H1 (cell line): ENCODE measurements around the gene KAT2A. TPM values are rescaled to one million over a fixed set of nuclear protein-coding genes. Genes with fewer than 3 reads are reported as not detected.
A peak's percentile ranks its signal among the peaks of the same experiment; 100 is the strongest.

ENCODE experiments used
- CTCF ChIA-PET: fragments of 300-600 bp; sonication (Branson Sonifier 250); formaldehyde crosslinking; loops from one replicate; lab custom pipeline; 2021; ENCODE audit not compliant: partially characterized antibody; lab: Charles Lee
- POLR2A ChIA-PET: fragments of 300-600 bp; sonication (Branson Sonifier 250); formaldehyde crosslinking; loops from one replicate; lab custom pipeline; 2021; ENCODE audit warnings: inconsistent platforms; ENCODE audit not compliant: partially characterized antibody; lab: Charles Lee
- DNase-seq, 2 experiments: peaks; one replicate each; pipeline versions ENCODE4 v3.0.0 to v3.0.0-alpha.2; 2010 to 2022; ENCODE audit warnings: low spot score in 2 of 2, low read depth in 1 of 2, mixed read lengths in 1 of 2
- FAIRE-seq: peaks from 2 replicates; lab custom pipeline; 2011; peaks lifted over from hg19 to GRCh38; lab: Jason Lieb, UNC
- H2AFZ ChIP-seq: 2 replicates; pipeline ENCODE4 v1.8.1; 2012; ENCODE audit warnings: low read length, inconsistent platforms
- H2AK5ac ChIP-seq: 2 replicates; pipeline ENCODE4 v1.6.1; 2013; ENCODE audit warnings: low read depth, low read length
- H2BK120ac ChIP-seq: replicated peaks from 2 replicates; pipeline ENCODE3; 2013; ENCODE audit warnings: low read depth, low read length, inconsistent platforms
- H2BK12ac ChIP-seq: 2 replicates; pipeline ENCODE4 v1.6.1; 2013; ENCODE audit warnings: low read depth, low read length
- H2BK15ac ChIP-seq: 2 replicates; pipeline ENCODE4 v1.6.1; 2013; ENCODE audit warnings: low read length
- H2BK20ac ChIP-seq: 2 replicates; pipeline ENCODE4 v1.6.1; 2013; ENCODE audit warnings: low read length
- H2BK5ac ChIP-seq: 2 replicates; pipeline ENCODE4 v1.6.1; 2013; ENCODE audit warnings: low read depth, low read length
- H3K14ac ChIP-seq: 2 replicates; pipeline ENCODE4 v1.6.1; 2013; ENCODE audit warnings: inconsistent platforms; ENCODE audit not compliant: insufficient read length
- H3K18ac ChIP-seq: 2 replicates; pipeline ENCODE4 v1.6.1; 2013; ENCODE audit warnings: low read length; ENCODE audit errors: extremely low read depth
- H3K23ac ChIP-seq: 2 replicates; pipeline ENCODE4 v1.6.1; 2013; ENCODE audit warnings: inconsistent platforms; ENCODE audit not compliant: insufficient read length
- H3K23me2 ChIP-seq: 2 replicates; pipeline ENCODE4 v1.6.1; 2013; ENCODE audit warnings: low read depth, low read length
- H3K27ac ChIP-seq: 2 replicates; pipeline ENCODE4 v1.6.1; 2011; ENCODE audit warnings: low read depth, low read length, inconsistent platforms
- H3K27me3 ChIP-seq, 4 experiments: replicated peaks in 1 of 4; 1 replicate in 1 of 4; 2 replicates in 3 of 4; pipeline versions ENCODE4 v1.6.1 to v1.8.1; 2011 to 2013; ENCODE audit warnings: low read length in 3 of 4, mild to moderate bottlenecking in 3 of 4, inconsistent platforms in 2 of 4, mixed read lengths in 2 of 4, moderate library complexity in 1 of 4; ENCODE audit not compliant: control insufficient read depth in 3 of 4, insufficient read depth in 3 of 4; ENCODE audit errors: extremely low read depth in 1 of 4
- H3K36me3 ChIP-seq, 4 experiments: 2 replicates each; pipeline versions ENCODE4 v1.6.1 to v1.8.1; 2011 to 2013; ENCODE audit warnings: mild to moderate bottlenecking in 4 of 4, low read length in 3 of 4, moderate library complexity in 2 of 4, control low read depth in 1 of 4, inconsistent platforms in 1 of 4; ENCODE audit not compliant: insufficient read depth in 4 of 4, control insufficient read depth in 2 of 4
- H3K4ac ChIP-seq: replicated peaks from 2 replicates; pipeline ENCODE3; 2013; ENCODE audit warnings: low read length, low read depth, mixed read lengths, inconsistent platforms; ENCODE audit not compliant: insufficient read length
- H3K4me1 ChIP-seq, 4 experiments: replicated peaks in 1 of 4; 1 replicate in 1 of 4; 2 replicates in 3 of 4; pipeline versions ENCODE4 v1.6.1 to v1.8.1; 2011 to 2013; ENCODE audit warnings: low read length in 3 of 4, inconsistent platforms in 2 of 4, mixed read lengths in 1 of 4; ENCODE audit not compliant: insufficient read depth in 4 of 4, control insufficient read depth in 3 of 4
- H3K4me2 ChIP-seq, 2 experiments: 2 replicates each; pipeline versions ENCODE4 v1.6.1 to v1.8.1; 2011 to 2013; ENCODE audit warnings: low read depth in 2 of 2, low read length in 2 of 2, control low read depth in 1 of 2, inconsistent platforms in 1 of 2, mild to moderate bottlenecking in 1 of 2; ENCODE audit not compliant: insufficient read depth in 1 of 2
- H3K4me3 ChIP-seq, 4 experiments: fragments of 200-600, 300-600 bp in 1 of 4; sonication (generic), shearing (Covaris generic), sonication (Bioruptor Twin) in 1 of 4; 2 replicates each; pipeline versions ENCODE4 v1.5.1 to v1.8.1; 2011 to 2016; ENCODE audit warnings: low read length in 4 of 4, low read depth in 3 of 4, control low read depth in 2 of 4, inconsistent platforms in 2 of 4, mild to moderate bottlenecking in 2 of 4, mixed read lengths in 1 of 4, moderate library complexity in 1 of 4; ENCODE audit not compliant: insufficient read depth in 2 of 4; ENCODE audit errors: extremely low read depth in 1 of 4
- H3K56ac ChIP-seq: replicated peaks from 2 replicates; pipeline ENCODE3; 2013; ENCODE audit warnings: low read depth, mild to moderate bottlenecking, mixed read lengths, low read length, inconsistent platforms; ENCODE audit not compliant: insufficient read length
- H3K79me1 ChIP-seq: 2 replicates; pipeline ENCODE4 v1.6.1; 2013; ENCODE audit warnings: low read depth, low read length, control low read depth
- H3K79me2 ChIP-seq, 2 experiments: 2 replicates each; pipeline versions ENCODE4 v1.6.1 to v1.8.1; 2012 to 2013; ENCODE audit warnings: low read length in 2 of 2, mild to moderate bottlenecking in 2 of 2, inconsistent platforms in 1 of 2; ENCODE audit not compliant: insufficient read depth in 2 of 2, control insufficient read depth in 1 of 2
- H3K9ac ChIP-seq, 4 experiments: replicated peaks in 1 of 4; 1 replicate in 1 of 4; 2 replicates in 3 of 4; pipeline versions ENCODE4 v1.6.1 to v1.8.1; 2011 to 2013; ENCODE audit warnings: low read depth in 3 of 4, low read length in 3 of 4, control low read depth in 2 of 4, mild to moderate bottlenecking in 2 of 4, moderate library complexity in 2 of 4, inconsistent platforms in 1 of 4; ENCODE audit errors: extremely low read depth in 1 of 4
- H3K9me3 ChIP-seq, 2 experiments: 2 replicates each; pipeline versions ENCODE4 v1.6.1 to v1.8.1; 2012 to 2013; ENCODE audit warnings: mild to moderate bottlenecking in 2 of 2, moderate library complexity in 2 of 2, control low read depth in 1 of 2, inconsistent platforms in 1 of 2, low read depth in 1 of 2, low read length in 1 of 2, mixed read lengths in 1 of 2; ENCODE audit not compliant: insufficient read depth in 2 of 2
- H4K20me1 ChIP-seq, 2 experiments: replicated peaks in 1 of 2; 2 replicates each; pipeline versions ENCODE3 to v1.8.1; 2011 to 2013; ENCODE audit warnings: inconsistent platforms in 2 of 2, low read length in 2 of 2, mild to moderate bottlenecking in 1 of 2; ENCODE audit not compliant: insufficient read depth in 2 of 2, control insufficient read depth in 1 of 2
- H4K5ac ChIP-seq: 2 replicates; pipeline ENCODE4 v1.6.1; 2013; ENCODE audit warnings: low read length, low read depth, mixed read lengths, inconsistent platforms; ENCODE audit not compliant: insufficient read length
- H4K8ac ChIP-seq: 2 replicates; pipeline ENCODE4 v1.8.0; 2013; ENCODE audit warnings: mild to moderate bottlenecking, moderate library complexity, low read length, inconsistent platforms; ENCODE audit not compliant: insufficient read depth; ENCODE audit errors: extremely low read depth
- H4K91ac ChIP-seq: replicated peaks from 2 replicates; pipeline ENCODE3; 2013; ENCODE audit warnings: low read length, mixed read lengths, inconsistent platforms; ENCODE audit not compliant: insufficient read length
- CEBPB ChIP-seq: IDR thresholded peaks from 2 replicates; pipeline ENCODE4 v1.6.1; 2012; ENCODE audit warnings: low read depth, low read length
- JUN ChIP-seq: IDR thresholded peaks from 2 replicates; pipeline ENCODE4 v1.6.1; 2011; ENCODE audit warnings: low read depth, mild to moderate bottlenecking, improper control_type of control experiment, low read length
- RAD21 ChIP-seq, 2 experiments: IDR thresholded peaks in 1 of 2; conservative IDR thresholded peaks in 1 of 2; 2 replicates each; pipeline ENCODE4 v1.6.1; 2011; ENCODE audit warnings: low read depth in 2 of 2, low read length in 2 of 2, improper control_type of control experiment in 1 of 2, inconsistent platforms in 1 of 2, mild to moderate bottlenecking in 1 of 2, moderate library complexity in 1 of 2
- SUZ12 ChIP-seq: fragments of 200-600 bp; sonication (generic); IDR thresholded peaks from 2 replicates; pipeline ENCODE4 v1.6.1; 2012; ENCODE audit warnings: mild to moderate bottlenecking, inconsistent platforms, low read length, moderate library complexity, mixed read lengths
- WGBS, 2 experiments: shearing (Covaris generic) in 1 of 2; methylation state at CpG; one replicate each; pipeline versions ENCODE4 v1.1.6 to v1.1.7; 2013 to 2015; ENCODE audit warnings: low lambda C conversion rate in 2 of 2, mixed read lengths in 2 of 2, inconsistent platforms in 1 of 2, low coverage in 1 of 2, missing lambda C conversion rate in 1 of 2; ENCODE audit not compliant: insufficient replicate concordance in 2 of 2, insufficient coverage in 1 of 2, insufficient read length in 1 of 2; ENCODE audit errors: extremely low coverage in 1 of 2, missing lambda C conversion rate in 1 of 2; 5-methylcytosine and 5-hydroxymethylcytosine counted together
- polyA plus RNA-seq, 7 experiments: library from polyadenylated mRNA; depleted of rRNA in 3 of 7; stranded (reverse) in 5 of 7; unstranded in 2 of 7; fragments of >200 nt in 5 of 7; fragments of 200-250 nt in 2 of 7; gene quantifications; 1 replicate in 5 of 7; 2 replicates in 1 of 7; 4 replicates in 1 of 7; pipeline versions ENCODE4 v1.2.1 to v1.2.3, GENCODE V29; 2011 to 2013; ENCODE audit warnings: missing spikeins in 2 of 7, mixed read lengths in 2 of 7
- total RNA-seq: library from RNA; stranded (reverse); fragmentation: NEBNext Ultra II Directional; extraction: Animal tissue kit (Norgen Biotek cat#: 25700); gene quantifications from 2 replicates; pipeline ENCODE4 v1.2.1, GENCODE V29; 2021
- TF ChIP-seq, protein P1 (sequence below): IDR thresholded peaks from 2 replicates; pipeline ENCODE4 v1.6.1; 2011; ENCODE audit warnings: low read depth, mild to moderate bottlenecking, low read length; ENCODE audit not compliant: insufficient read depth

KAT2A gene
- total and polyA plus RNA-seq, 2 of the 8 experiments (the other 6 are each of a cell fraction or from before 2014, with no cell fraction given) = 34.2 to 40.1 TPM

DNA sequence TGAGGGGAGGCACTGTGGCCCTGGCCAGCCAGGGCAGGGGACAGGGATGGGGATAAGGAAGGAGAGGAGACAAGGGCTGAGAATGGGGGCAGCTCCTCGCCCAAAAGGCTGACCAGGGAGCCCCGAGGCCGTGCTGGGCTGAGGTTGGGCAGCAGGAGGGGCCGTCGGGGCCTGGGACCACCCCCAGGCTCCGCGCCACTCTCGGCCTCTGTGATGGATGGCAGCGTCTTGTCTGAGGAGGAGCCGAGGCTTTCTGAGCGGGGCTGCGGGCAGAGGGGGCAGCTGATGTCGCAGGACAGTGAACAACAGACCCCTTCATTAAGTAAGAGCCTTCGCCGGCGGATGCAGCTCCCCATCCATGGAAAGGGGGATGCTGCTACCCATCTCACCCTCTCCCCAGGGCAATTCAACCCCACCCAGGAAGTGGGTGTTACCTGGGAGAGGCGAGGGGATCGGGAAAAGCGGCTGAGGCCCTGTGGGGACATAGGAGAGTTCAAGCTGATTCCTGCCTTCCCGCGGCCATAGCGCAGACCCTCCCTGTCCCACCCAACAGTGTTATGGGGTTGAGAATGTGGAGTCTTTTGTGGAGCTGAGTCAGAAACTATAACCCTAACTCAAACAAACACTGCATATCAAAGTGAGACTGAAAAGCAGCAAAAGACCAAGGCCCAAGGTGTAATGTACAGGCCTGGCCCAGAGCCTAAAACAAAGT is 42.7 kb upstream of the KAT2A start:
- Histone ChIP-seq H3K79me2 (no peaks in the 10 kb centered on the region), H2AK5ac (no peak overlapping the region), H4K91ac (no peak overlapping the region), H4K5ac (no peak overlapping the region), H3K14ac (no peak overlapping the region), H3K27me3 (no peaks in the 10 kb centered on the region), H3K4ac (no peak overlapping the region), H3K9ac (no peak overlapping the region), H4K20me1 (no peaks in the 10 kb centered on the region), H4K8ac (peak overlapping the region; percentile 74; the same call in 1 of the 2 replicates), H3K36me3 (no peaks in the 10 kb centered on the region), H3K23ac (no peak overlapping the region), H3K27ac (no peak overlapping the region), H2BK5ac (no peak overlapping the region), H2BK12ac (no peak overlapping the region), H3K4me1 (no peaks in the 10 kb centered on the region; a peak in 2 of 7 replicates), H2AFZ (no peak overlapping the region), H3K18ac (no peak overlapping the region), H3K9me3 (no peaks in the 10 kb centered on the region), H3K79me1 (no peaks in the 10 kb centered on the region), H2BK120ac (no peak overlapping the region), H3K23me2 (no peaks in the 10 kb centered on the region), H3K4me3 (no peak overlapping the region), H2BK15ac (no peak overlapping the region), H3K56ac (no peak overlapping the region), H3K4me2 (no peak overlapping the region), H2BK20ac (no peak overlapping the region)
- ChIA-PET POLR2A (no interaction called here), CTCF (interaction anchor here (1.0 to 3.9 kb wide), 23 partner anchors 8 to 146 kb away, joined by 3 to 34 read pairs (median 6); partner anchors contain the start of genes DHX58, HSPB9 and KCNH4)
- DNase-seq (no peak), FAIRE-seq (no peak)
- WGBS, 2 experiments = 93% methylated on average over 20 of the region's 22 CpGs; no CpG with 5 or more reads in 1 of the 2 experiments
- TF ChIP-seq JUN = no peak
- no peak for TF ChIP-seq SUZ12
- TF ChIP-seq, protein P1, sequence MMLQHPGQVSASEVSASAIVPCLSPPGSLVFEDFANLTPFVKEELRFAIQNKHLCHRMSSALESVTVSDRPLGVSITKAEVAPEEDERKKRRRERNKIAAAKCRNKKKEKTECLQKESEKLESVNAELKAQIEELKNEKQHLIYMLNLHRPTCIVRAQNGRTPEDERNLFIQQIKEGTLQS = no peak
- no peak for TF ChIP-seq CEBPB
- TF ChIP-seq RAD21 (IDR thresholded peaks at IDR 0.05 in 1 of 2, conservative IDR thresholded peaks at IDR 0.05 in 1 of 2; ENCODE audit: low read depth in 2 of 2, low read length in 2 of 2) = no peak
